Chondrocyte (in vitro differentiated cells): Measurements from ENCODE around the gene RNF111. TPM values are rescaled to one million over a fixed set of nuclear protein-coding genes. Genes with fewer than 3 reads are reported as not detected.
A peak's percentile ranks its signal among the peaks of the same experiment; 100 is the strongest.
"Not testable (repeated sequence)": the region's sequence is repeated elsewhere in the genome, so short reads cannot be mapped to it uniquely, and the experiment has no call there.

ENCODE experiments used
- DNase-seq: peaks from one replicate; pipeline ENCODE4 v3.0.0; 2021; ENCODE audit warnings: mixed read lengths, low spot score
- H3K27ac Mint-ChIP-seq: one replicate; pipeline ENCODE4 v1.8.0; 2021; ENCODE audit warnings: mild to moderate bottlenecking, moderate library complexity, mixed read lengths; ENCODE audit not compliant: unreplicated experiment
- H3K27me3 Mint-ChIP-seq: 2 replicates; pipeline ENCODE4 v1.8.0; 2021; ENCODE audit warnings: low read depth, mixed read lengths
- H3K36me3 Mint-ChIP-seq: 2 replicates; pipeline ENCODE4 v1.8.0; 2021; ENCODE audit warnings: low read depth, mixed read lengths
- H3K4me1 Mint-ChIP-seq: 2 replicates; pipeline ENCODE4 v1.8.0; 2021; ENCODE audit warnings: low read depth, mild to moderate bottlenecking, mixed read lengths
- H3K4me3 Mint-ChIP-seq: one replicate; pipeline ENCODE4 v1.8.0; 2021; ENCODE audit warnings: mild to moderate bottlenecking, moderate library complexity, mixed read lengths; ENCODE audit not compliant: unreplicated experiment
- H3K9me3 Mint-ChIP-seq: 2 replicates; pipeline ENCODE4 v1.8.0; 2021; ENCODE audit warnings: low read depth, mixed read lengths
- CTCF ChIP-seq: fragments of 200-600 bp; sonication (generic); IDR thresholded peaks from 2 replicates; pipeline ENCODE4 v1.5.0; 2021; ENCODE audit warnings: antibody characterized with exemption, mild to moderate bottlenecking, moderate library complexity
- total RNA-seq: library from RNA; stranded (reverse); gene quantifications from 3 replicates; pipeline ENCODE4 v1.2.1, GENCODE V29; 2021

The RNF111 gene
- total RNA-seq, 1 donor from 2014 or later, result 27.1 TPM

GRCh38 chr15:59140422-59141226, 153.2 kb downstream of the RNF111 start:
- Mint-ChIP-seq H3K9me3 (no peaks in the 10 kb centered on the region), H3K4me3 (no peak overlapping the region), H3K36me3 (peaks cover 38% of the 10 kb centered on the region), H3K27me3 (no peaks in the 10 kb centered on the region), H3K27ac (no peak overlapping the region), H3K4me1 (no peaks in the 10 kb centered on the region)
- no peak for DNase-seq
- no peak for TF ChIP-seq CTCF

GRCh38 chr15:59143281-59143680, 155.8 kb downstream of the RNF111 start:
- no peak for TF ChIP-seq CTCF
- no peaks in the 10 kb centered on the region for H3K9me3 Mint-ChIP-seq
- no peak for DNase-seq
- no peak overlapping the region for H3K27ac Mint-ChIP-seq
- H3K4me3 Mint-ChIP-seq, result no peak overlapping the region
- H3K4me1 Mint-ChIP-seq, result peaks cover 7% of the 10 kb centered on the region
- H3K36me3 Mint-ChIP-seq, result peaks cover 20% of the 10 kb centered on the region
- H3K27me3 Mint-ChIP-seq, result no peaks in the 10 kb centered on the region

- not testable (repeated sequence) for H3K9me3 Mint-ChIP-seq
- peak; percentile 66 for TF ChIP-seq CTCF
- H3K36me3 Mint-ChIP-seq, result peaks cover 22% of the 10 kb centered on the region
Observed at GRCh38 chr15:59144594-59144993, 157.1 kb downstream of the RNF111 start.

More at GRCh38 chr15:59144594-59144993, 157.1 kb downstream of the RNF111 start:
- not testable (repeated sequence) for H3K27ac Mint-ChIP-seq, H3K4me3 Mint-ChIP-seq, DNase-seq, H3K27me3 Mint-ChIP-seq
- H3K4me1 Mint-ChIP-seq, result peaks cover 19% of the 10 kb centered on the region

Other genes with a start within 250 kb of the RNF111 start
- gene ADAM10, start 238.0 kb upstream of the RNF111 start, total RNA-seq, result 147 to 181 TPM (median 148 TPM) in 3 replicates
- 16.0 to 19.4 TPM (median 19.0 TPM) in 3 replicates for gene MINDY2, start 216.4 kb upstream of the RNF111 start, total RNA-seq
- 53.9 to 71.7 TPM (median 70.4 TPM) in 3 replicates for gene SLTM, start 54.0 kb upstream of the RNF111 start, total RNA-seq
- gene CCNB2, start 117.5 kb downstream of the RNF111 start, total RNA-seq, result 5.3 to 10.4 TPM (median 9.7 TPM) in 3 replicates
- gene LDHAL6B, start 219.2 kb downstream of the RNF111 start, total RNA-seq, result not detected in 3 replicates